HCT116 (cell line): ENCODE data around the gene CEMIP2. TPM values are rescaled to one million over a fixed set of nuclear protein-coding genes. Genes with fewer than 3 reads are reported as not detected.

Experiments
- ATAC-seq: fragments of 200-7000 bp; cut with Tn5 transposase; 2 replicates; pipeline ENCODE4 v1.9.1; 2020; ENCODE audit warnings: mild to moderate bottlenecking, moderate library complexity
- BruUV-seq: library from RNA; stranded (reverse); fragments of 400-500 nt; replicated peaks from 2 replicates; lab custom pipeline; 2021; lab: Mats Ljungman, UMichigan
- CTCF ChIA-PET: fragments of 300-600 bp; sonication (Branson Sonifier 250); formaldehyde crosslinking; loops from one replicate; lab custom pipeline; 2021; ENCODE audit warnings: antibody characterized with exemption; lab: Charles Lee
- POLR2A ChIA-PET: fragments of 300-600, 350-600 bp; sonication (Branson Sonifier 250); formaldehyde crosslinking; loops from one replicate; lab custom pipeline; 2021; ENCODE audit warnings: antibody characterized with exemption; lab: Charles Lee
- RAD21 ChIA-PET, 2 experiments: fragments of 300-600 bp; sonication (Branson Sonifier 250); formaldehyde crosslinking; loops; one replicate each; lab custom pipeline; 2023; ENCODE audit warnings: low total read pairs in 2 of 2; ENCODE audit not compliant: uncharacterized antibody in 2 of 2, unreplicated experiment in 2 of 2, low non-redundant PET in 1 of 2; lab: Charles Lee
- DNase-seq: peaks from one replicate; pipeline ENCODE4 v3.0.0-alpha.2; 2010; ENCODE audit warnings: low read depth, low spot score
- H2AFZ ChIP-seq: fragments of 200-600 bp; shearing (Covaris generic), sonication (generic); 2 replicates; pipeline ENCODE4 v1.6.1; 2017; ENCODE audit warnings: low read depth, mixed run types, mixed read lengths, antibody characterized with exemption, low read length; ENCODE audit not compliant: poor library complexity, severe bottlenecking
- H3K27ac ChIP-seq: 2 replicates; pipeline ENCODE4 v1.5.1; 2012; ENCODE audit warnings: low read depth, low read length
- H3K27me3 ChIP-seq: fragments of 200-600 bp; sonication (generic); 2 replicates; pipeline ENCODE4 v1.6.1; 2016; ENCODE audit warnings: mixed run types, low read length, mixed read lengths; ENCODE audit not compliant: insufficient read depth
- H3K36me3 ChIP-seq, 2 experiments: fragments of 200-500 bp in 1 of 2; fragments of 200-600 bp in 1 of 2; sonication (Bioruptor generic) in 1 of 2; sonication (generic) in 1 of 2; 2 replicates each; pipeline versions ENCODE4 v1.5.1 to v1.6.1; 2014 to 2016; ENCODE audit warnings: low read length in 2 of 2, inconsistent platforms in 1 of 2, mixed read lengths in 1 of 2, mixed run types in 1 of 2; ENCODE audit not compliant: insufficient read depth in 2 of 2, control insufficient read depth in 1 of 2
- H3K4me1 ChIP-seq, 2 experiments: fragments of 200-600 bp in 1 of 2; sonication (generic) in 1 of 2; 2 replicates each; pipeline versions ENCODE4 v1.5.1 to v1.6.1; 2012 to 2017; ENCODE audit warnings: low read length in 2 of 2, inconsistent platforms in 1 of 2, mild to moderate bottlenecking in 1 of 2, mixed read lengths in 1 of 2, mixed run types in 1 of 2, moderate library complexity in 1 of 2; ENCODE audit not compliant: insufficient read depth in 2 of 2, control insufficient read depth in 1 of 2
- H3K4me2 ChIP-seq: fragments of 200-600 bp; sonication (generic); 2 replicates; pipeline ENCODE4 v1.6.1; 2017; ENCODE audit warnings: mixed run types, low read length, mixed read lengths
- H3K4me3 ChIP-seq, 2 experiments: fragments of 200-600 bp in 1 of 2; sonication (generic) in 1 of 2; replicated peaks in 1 of 2; 2 replicates each; pipeline ENCODE4 v1.5.1; 2011 to 2016; ENCODE audit warnings: low read length in 2 of 2, control low read depth in 1 of 2, low read depth in 1 of 2, mild to moderate bottlenecking in 1 of 2, mixed read lengths in 1 of 2, mixed run types in 1 of 2
- H3K79me2 ChIP-seq: fragments of 200-600 bp; sonication (generic); 2 replicates; pipeline ENCODE4 v1.6.1; 2017; ENCODE audit warnings: mild to moderate bottlenecking, mixed run types, low read length, moderate library complexity, mixed read lengths; ENCODE audit not compliant: insufficient read depth
- H3K9ac ChIP-seq: fragments of 200-600 bp; sonication (generic); 2 replicates; pipeline ENCODE4 v1.6.1; 2016; ENCODE audit warnings: low read length, mixed read lengths
- H3K9me2 ChIP-seq: fragments of 200-600 bp; sonication (generic), shearing (Covaris generic); 2 replicates; pipeline ENCODE4 v1.6.1; 2017; ENCODE audit warnings: mixed run types, mild to moderate bottlenecking, moderate library complexity; ENCODE audit not compliant: insufficient read depth
- H3K9me3 ChIP-seq, 2 experiments: fragments of 200-500 bp in 1 of 2; fragments of 200-600 bp in 1 of 2; sonication (Bioruptor generic) in 1 of 2; sonication (generic) in 1 of 2; 2 replicates each; pipeline ENCODE4 v1.6.1; 2014 to 2017; ENCODE audit warnings: low read length in 2 of 2, mixed read lengths in 2 of 2, inconsistent platforms in 1 of 2, low read depth in 1 of 2, mild to moderate bottlenecking in 1 of 2, mixed run types in 1 of 2, moderate library complexity in 1 of 2; ENCODE audit not compliant: control insufficient read depth in 1 of 2, insufficient read depth in 1 of 2
- H4K20me1 ChIP-seq: fragments of 200-600 bp; sonication (generic), shearing (Covaris generic); 2 replicates; pipeline ENCODE4 v1.6.1; 2017; ENCODE audit warnings: mixed run types, mild to moderate bottlenecking, moderate library complexity; ENCODE audit not compliant: insufficient read depth
- EGR1 ChIP-seq: IDR thresholded peaks from 2 replicates; pipeline ENCODE4 v1.6.1; 2012; ENCODE audit warnings: low read depth
- ELF1 ChIP-seq: IDR thresholded peaks from 2 replicates; pipeline ENCODE4 v1.6.1; 2012; ENCODE audit warnings: low read depth, borderline replicate concordance
- EZH2phosphoT487 ChIP-seq: fragments of 200-600 bp; IDR thresholded peaks from 2 replicates; pipeline ENCODE4 v1.6.1; 2018; ENCODE audit warnings: antibody characterized with exemption, borderline replicate concordance
- FOSL1 ChIP-seq: IDR thresholded peaks from 2 replicates; pipeline ENCODE4 v1.6.1; 2012; ENCODE audit warnings: low read depth
- POLR2A ChIP-seq: IDR thresholded peaks from 2 replicates; pipeline ENCODE4 v1.7.0; 2011; ENCODE audit warnings: borderline replicate concordance; ENCODE audit not compliant: insufficient read depth, insufficient read length; ENCODE audit errors: extremely low read depth
- POLR2AphosphoS5 ChIP-seq: IDR thresholded peaks from 2 replicates; pipeline ENCODE4 v1.6.1; 2011; ENCODE audit warnings: mild to moderate bottlenecking, low read depth, low read length, moderate library complexity
- REST ChIP-seq: IDR thresholded peaks from 2 replicates; pipeline ENCODE4 v1.6.1; 2012; ENCODE audit warnings: low read depth
- SP1 ChIP-seq: IDR thresholded peaks from 2 replicates; pipeline ENCODE4 v1.6.1; 2012; ENCODE audit warnings: low read depth
- SRF ChIP-seq: IDR thresholded peaks from 2 replicates; pipeline ENCODE4 v1.6.1; 2012; ENCODE audit warnings: low read depth
- YY1 ChIP-seq: IDR thresholded peaks from 2 replicates; pipeline ENCODE4 v1.6.1; 2011; ENCODE audit warnings: low read length, low read depth, moderate library complexity, mild to moderate bottlenecking; ENCODE audit not compliant: insufficient replicate concordance; ENCODE audit errors: extremely low read depth
- ZBTB33 ChIP-seq: IDR thresholded peaks from 2 replicates; pipeline ENCODE4 v1.6.1; 2011; ENCODE audit warnings: mild to moderate bottlenecking, low read length, moderate library complexity; ENCODE audit not compliant: insufficient replicate concordance; ENCODE audit errors: extremely low read depth
- ZFX ChIP-seq: fragments of 450-650 bp; IDR thresholded peaks from 2 replicates; pipeline ENCODE4 v1.6.1; 2017
- ZNF274 ChIP-seq: fragments of 200-500 bp; sonication (Bioruptor generic); IDR thresholded peaks from 2 replicates; pipeline ENCODE4 v1.6.1; 2014; ENCODE audit warnings: mild to moderate bottlenecking, low read depth, low read length, inconsistent platforms
- intact Hi-C: fragments of 100-400 bp; cut with micrococcal nuclease; formaldehyde crosslinking; loops from 2 replicates; pipeline ENCODE4 v1.10.0; 2022
- total RNA-seq: library from RNA; stranded (reverse); gene quantifications from one replicate; pipeline ENCODE4 v1.2.1, GENCODE V29; 2021; ENCODE audit not compliant: unreplicated experiment
- TF ChIP-seq, protein P1 (sequence below): IDR thresholded peaks from 2 replicates; pipeline ENCODE4 v1.6.1; 2012

CEMIP2 gene
- total RNA-seq, 1 experiment from 2014 or later, result 14.3 TPM

- no peaks in the 10 kb centered on the region for H3K9me3 ChIP-seq
- H3K9ac ChIP-seq, result no peak overlapping the region
- no peaks in the 10 kb centered on the region for H3K27me3 ChIP-seq
- H4K20me1 ChIP-seq, result no peaks in the 10 kb centered on the region
- H3K4me2 ChIP-seq, result no peak overlapping the region
- H3K4me3 ChIP-seq, result no peak overlapping the region
- H3K4me1 ChIP-seq, result peaks cover 0 to 4% of the 10 kb centered on the region in 2 experiments; a peak in 1 of 4 replicates
- no peak for TF ChIP-seq FOSL1
- no peak for TF ChIP-seq ZFX
- no peak for TF ChIP-seq EGR1
- TF ChIP-seq ELF1, result no peak
- TF ChIP-seq ZNF274, result no peak
- no peak for TF ChIP-seq REST
- no peak for TF ChIP-seq ZBTB33
- no peak for TF ChIP-seq SRF
- TF ChIP-seq YY1, result no peak
- no peak for TF ChIP-seq EZH2phosphoT487
- TF ChIP-seq SP1, result no peak
- TF ChIP-seq, protein P1, sequence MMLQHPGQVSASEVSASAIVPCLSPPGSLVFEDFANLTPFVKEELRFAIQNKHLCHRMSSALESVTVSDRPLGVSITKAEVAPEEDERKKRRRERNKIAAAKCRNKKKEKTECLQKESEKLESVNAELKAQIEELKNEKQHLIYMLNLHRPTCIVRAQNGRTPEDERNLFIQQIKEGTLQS, result no peak
- TF ChIP-seq POLR2AphosphoS5, result no peak
- TF ChIP-seq POLR2A, result no peak
- no peaks in the 10 kb centered on the region for H3K9me2 ChIP-seq
- DNase-seq (no peak), ATAC-seq (no peak)
- H3K27ac ChIP-seq, result no peak overlapping the region
- H3K79me2 ChIP-seq, result no peaks in the 10 kb centered on the region
- no peaks in the 10 kb centered on the region for H3K36me3 ChIP-seq
- POLR2A ChIA-PET, result no interaction called here
- intact Hi-C loops, result no loop called here
- H2AFZ ChIP-seq, result no peak overlapping the region
- CTCF ChIA-PET, result no interaction called here
- RAD21 ChIA-PET, result no interaction called here
- BruUV-seq, result no TSS peak
Measured at GRCh38 chr9:71665247-71665646, 103.1 kb downstream of the CEMIP2 start.
